K562 (cell line): ENCODE measurements around the gene CERS6. TPM values are rescaled to one million over a fixed set of nuclear protein-coding genes. Genes with fewer than 3 reads are reported as not detected.

ENCODE experiments used
- ATAC-seq: fragments of 200-7000 bp; cut with Tn5 transposase; 3 replicates; pipeline ENCODE4 v1.9.1; 2020; ENCODE audit warnings: moderate library complexity
- BruUV-seq: library from RNA; stranded (reverse); fragments of 400-500 nt; replicated peaks from 2 replicates; lab custom pipeline; 2021; lab: Mats Ljungman, UMichigan
- CTCF ChIA-PET: fragments of 300-600 bp; formaldehyde crosslinking; extraction: SDS; loops from one replicate; lab custom pipeline; 2021; ENCODE audit warnings: low intra/inter-chr PET ratio; lab: Yijun Ruan, JAX
- POLR2A ChIA-PET: fragments of 300-600, 350-650 bp; sonication (Branson Sonifier 250); formaldehyde crosslinking; extraction: SDS; loops from one replicate; lab custom pipeline; 2021; ENCODE audit warnings: antibody characterized with exemption, inconsistent platforms; lab: Yijun Ruan, JAX
- DNase-seq, 4 experiments: peaks; one replicate each; pipeline versions ENCODE4 v3.0.0 to v3.0.0-alpha.2; 2011 to 2018; ENCODE audit warnings: low spot score in 3 of 4, mixed read lengths in 3 of 4; ENCODE audit errors: extremely low read depth in 1 of 4
- FAIRE-seq: peaks from 2 replicates; lab custom pipeline; 2011; peaks lifted over from hg19 to GRCh38; lab: Jason Lieb, UNC
- H2AFZ ChIP-seq: 2 replicates; pipeline ENCODE4 v1.6.0; 2011; ENCODE audit warnings: low read depth, low read length, control low read depth, inconsistent platforms
- H3K27ac ChIP-seq: fragments of 200-600 bp; 3 replicates; pipeline ENCODE4 v1.8.0; 2011; ENCODE audit warnings: low read depth, mild to moderate bottlenecking, control low read depth, inconsistent platforms, low read length, moderate library complexity, mixed read lengths; ENCODE audit errors: extremely low read depth
- H3K27me3 ChIP-seq, 2 experiments: fragments of 300-600 bp in 1 of 2; 2 replicates in 1 of 2; 3 replicates in 1 of 2; pipeline versions ENCODE4 v1.6.0 to v1.8.0; 2011; ENCODE audit warnings: inconsistent platforms in 2 of 2, low read length in 2 of 2, mild to moderate bottlenecking in 1 of 2, mixed read lengths in 1 of 2, moderate library complexity in 1 of 2; ENCODE audit not compliant: control insufficient read depth in 2 of 2, insufficient read depth in 2 of 2
- H3K36me3 ChIP-seq: fragments of 300-600 bp; 3 replicates; pipeline ENCODE4 v1.8.0; 2011; ENCODE audit warnings: mild to moderate bottlenecking, low read length, inconsistent platforms; ENCODE audit not compliant: control insufficient read depth, insufficient read depth
- H3K4me1 ChIP-seq, 2 experiments: fragments of 200-600 bp in 1 of 2; replicated peaks in 1 of 2; 2 replicates in 1 of 2; 3 replicates in 1 of 2; pipeline versions ENCODE4 v1.5.1 to v1.8.0; 2011; ENCODE audit warnings: inconsistent platforms in 2 of 2, low read length in 2 of 2, mild to moderate bottlenecking in 1 of 2, mixed read lengths in 1 of 2, moderate library complexity in 1 of 2; ENCODE audit not compliant: control insufficient read depth in 2 of 2, insufficient read depth in 2 of 2
- H3K4me2 ChIP-seq: 2 replicates; pipeline ENCODE4 v1.6.1; 2011; ENCODE audit warnings: low read length, control low read depth, inconsistent platforms, mixed read lengths; ENCODE audit not compliant: insufficient read depth
- H3K4me3 ChIP-seq: fragments of 200-600 bp; sonication (generic), shearing (Covaris generic); 2 replicates; pipeline ENCODE4 v1.5.1; 2016; ENCODE audit warnings: control low read depth, inconsistent platforms
- H3K79me2 ChIP-seq: fragments of 200-600 bp; 3 replicates; pipeline ENCODE4 v1.8.0; 2011; ENCODE audit warnings: low read length, inconsistent platforms; ENCODE audit not compliant: control insufficient read depth, insufficient read depth
- H3K9ac ChIP-seq, 2 experiments: 2 replicates each; pipeline versions ENCODE4 v1.6.0 to v1.6.1; 2011; ENCODE audit warnings: low read depth in 2 of 2, low read length in 2 of 2, control low read depth in 1 of 2, inconsistent platforms in 1 of 2, mild to moderate bottlenecking in 1 of 2, mixed read lengths in 1 of 2; ENCODE audit not compliant: insufficient read depth in 1 of 2
- H3K9me1 ChIP-seq: one replicate; pipeline ENCODE4 v1.6.0; 2011; ENCODE audit warnings: inconsistent platforms, mild to moderate bottlenecking, low read length, moderate library complexity; ENCODE audit not compliant: control insufficient read depth, insufficient read depth
- H3K9me3 ChIP-seq: replicated peaks from 2 replicates; pipeline ENCODE4 v1.5.1; 2011; ENCODE audit warnings: low read depth, low read length, inconsistent platforms; ENCODE audit not compliant: control insufficient read depth, insufficient read depth
- H4K20me1 ChIP-seq: replicated peaks from 2 replicates; pipeline ENCODE4 v1.6.1; 2011; ENCODE audit warnings: low read length, inconsistent platforms, mixed read lengths; ENCODE audit not compliant: control insufficient read depth, insufficient read depth
- BHLHE40 ChIP-seq: IDR thresholded peaks from 2 replicates; pipeline ENCODE4 v1.6.1; 2011; ENCODE audit warnings: low read length, improper control_type of control experiment
- ETV1 ChIP-seq: fragments of 450-650 bp; conservative IDR thresholded peaks from 2 replicates; pipeline ENCODE4 v1.6.1; 2016; ENCODE audit warnings: missing genetic modification characterization, control low read depth, low read depth, missing compliant biosample characterization
- ZNF408 ChIP-seq: fragments of 250-450 bp; sonication (Bioruptor Pico); IDR thresholded peaks from 2 replicates; pipeline ENCODE4 v1.4.0; 2020; ENCODE audit warnings: low read depth, mild to moderate bottlenecking, moderate library complexity
- WGBS: fragments of 100-300 bp; shearing (Covaris generic); methylation state at CpG from one replicate; pipeline ENCODE4 v1.1.6; 2016; ENCODE audit warnings: low coverage, mixed read lengths; ENCODE audit not compliant: insufficient coverage; ENCODE audit errors: missing lambda C conversion rate; 5-methylcytosine and 5-hydroxymethylcytosine counted together
- in situ Hi-C: fragments of 300-500 bp; cut with MboI; formaldehyde crosslinking; loops from 4 replicates; pipeline ENCODE4 v1.15.0; 2018; ENCODE audit warnings: inconsistent platforms, mixed read lengths
- intact Hi-C: fragments of 100-400 bp; cut with micrococcal nuclease; formaldehyde crosslinking; loops from 2 replicates; pipeline ENCODE4 v1.14.2; 2022
- polyA plus RNA-seq, 8 experiments: library from polyadenylated mRNA; depleted of rRNA in 4 of 8; stranded (reverse) in 5 of 8; unstranded in 3 of 8; fragments of >200 nt; fragmentation: Nextera tagmentation in 2 of 8; fragmentation: Illumina TruSeq in 1 of 8; extraction: Ambion mirVana in 2 of 8; extraction: Trizol in 1 of 8; gene quantifications; 2 replicates each; pipeline versions ENCODE4 v1.2.1 to v1.2.3, GENCODE V29; 2011 to 2014; ENCODE audit warnings: inconsistent platforms in 1 of 8, missing spikeins in 1 of 8
- total RNA-seq, 7 experiments: library from RNA; depleted of rRNA in 6 of 7; stranded (reverse); fragments of >200 nt in 6 of 7; fragmentation: Illumina TruSeq in 2 of 7; extraction: Trizol in 2 of 7; gene quantifications; 2 replicates each; pipeline versions ENCODE4 v1.2.1 to v1.2.3, GENCODE V29; 2011 to 2021; ENCODE audit warnings: low replicate concordance in 1 of 7
- TF ChIP-seq, protein P1 (sequence below), 2 experiments: fragments of 450-650 bp in 1 of 2; sonication (generic) in 1 of 2; formaldehyde crosslinking in 1 of 2; IDR thresholded peaks in 1 of 2; conservative IDR thresholded peaks in 1 of 2; 2 replicates each; pipeline versions ENCODE4 v1.6.1 to v1.8.1; 2016 to 2023; ENCODE audit warnings: mild to moderate bottlenecking in 2 of 2, moderate library complexity in 2 of 2, inconsistent platforms in 1 of 2, missing genetic modification reagents in 1 of 2

The CERS6 gene
- total and polyA plus RNA-seq, 9 of the 15 experiments (the other 6 are each of a cell fraction or from before 2014, with no cell fraction given), result 1.6 to 13.6 (median 11.4) TPM

DNA sequence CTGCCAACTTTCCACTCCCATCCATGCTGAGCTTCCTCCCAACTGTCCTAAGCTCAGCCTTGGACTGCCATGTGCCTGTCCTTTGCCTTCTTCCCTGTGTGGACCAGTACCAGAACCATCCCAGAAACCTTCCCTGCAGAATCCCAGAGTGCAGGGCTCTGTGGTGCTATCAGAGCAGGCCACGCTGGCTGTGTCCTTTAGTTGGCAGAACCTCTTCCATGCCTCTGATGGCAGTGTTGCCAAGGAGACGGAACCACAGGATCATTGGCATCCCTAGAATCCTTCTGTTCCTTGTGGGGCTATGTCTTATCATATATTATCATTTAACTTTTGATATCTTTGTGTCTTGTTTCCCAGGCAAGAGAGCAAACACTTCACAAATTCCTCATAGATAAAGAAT is 273.4 kb downstream of the CERS6 start:
- Histone ChIP-seq H3K27me3 (no peaks in the 10 kb centered on the region), H4K20me1 (no peaks in the 10 kb centered on the region), H2AFZ (no peak overlapping the region), H3K4me2 (no peak overlapping the region), H3K36me3 (no peaks in the 10 kb centered on the region; the same call in 2 of the 3 replicates), H3K4me3 (no peak overlapping the region), H3K9ac (no peak overlapping the region), H3K9me1 (no peaks in the 10 kb centered on the region), H3K79me2 (no peaks in the 10 kb centered on the region), H3K27ac (no peak overlapping the region), H3K4me1 (peaks cover 0 to 5% of the 10 kb centered on the region in 2 experiments; a peak in 2 of 5 replicates)
- DNase-seq, result no peak
- ATAC-seq, result peak; percentile 20; the same call in 1 of the 3 replicates
- intact Hi-C loops, result no loop called here
- BruUV-seq, result no TSS peak
- FAIRE-seq, result no peak
- CTCF ChIA-PET, result no interaction called here
- in situ Hi-C loops, result no loop called here
- whole genome bisulfite sequencing, result 59% methylated on average over 2 of the region's 2 CpGs
- no peak for TF ChIP-seq BHLHE40
- TF ChIP-seq, all 486 proteins: peak for 0
- POLR2A ChIA-PET, result interaction anchor here (1.0 to 2.1 kb wide), 2 partner anchors 9 to 13 kb away, joined by 4 to 6 read pairs; no protein-coding TSS in a partner anchor
- no peaks in the 10 kb centered on the region for H3K9me3 ChIP-seq

DNA sequence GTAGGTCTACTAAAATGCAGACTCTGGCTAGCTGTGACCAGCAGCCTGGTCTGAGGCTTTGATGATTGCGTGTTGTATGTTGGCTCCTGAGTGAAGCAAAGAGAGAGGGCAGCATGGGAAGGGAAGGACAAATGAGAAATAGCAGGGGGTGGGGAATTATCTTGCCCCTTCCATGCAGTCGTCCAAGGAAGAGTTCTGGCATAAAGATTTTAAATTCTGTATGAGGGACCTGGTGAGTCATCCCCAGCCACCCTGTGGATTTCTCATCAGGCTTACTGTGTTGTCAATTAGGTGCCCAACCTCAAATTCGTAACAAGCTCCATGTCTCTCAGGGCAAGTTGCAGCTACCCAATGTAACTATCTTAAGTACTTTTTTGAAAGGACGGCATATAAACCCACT is 274.3 kb downstream of the CERS6 start:
- no peaks in the 10 kb centered on the region; the same call in 2 of the 3 replicates for H3K36me3 ChIP-seq
- TF ChIP-seq ZNF408, result no peak
- TF ChIP-seq, protein P1, sequence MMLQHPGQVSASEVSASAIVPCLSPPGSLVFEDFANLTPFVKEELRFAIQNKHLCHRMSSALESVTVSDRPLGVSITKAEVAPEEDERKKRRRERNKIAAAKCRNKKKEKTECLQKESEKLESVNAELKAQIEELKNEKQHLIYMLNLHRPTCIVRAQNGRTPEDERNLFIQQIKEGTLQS (IDR thresholded peaks at IDR 0.05), result peak; percentile 55
- TF ChIP-seq, protein P1 (CRISPR knock-in tag; conservative IDR thresholded peaks at IDR 0.05), result no peak
- no peak for TF ChIP-seq ETV1
- TF ChIP-seq, all 486 proteins: peak for 1
- 48% methylated on average over 4 of the region's 4 CpGs for WGBS
- no TSS peak for BruUV-seq
- in situ Hi-C loops, result no loop called here
- H3K4me3 ChIP-seq, result no peak overlapping the region
- H3K27ac ChIP-seq, result no peak overlapping the region
- H3K9ac ChIP-seq, result no peak overlapping the region
- peak in 1 of 4 experiments; percentile 25 for DNase-seq
- no peaks in the 10 kb centered on the region for H3K9me1 ChIP-seq
- no peak for FAIRE-seq
- H3K79me2 ChIP-seq, result no peaks in the 10 kb centered on the region
- ATAC-seq, result no peak; the same call in 1 of the 3 replicates
- no peaks in the 10 kb centered on the region for H3K9me3 ChIP-seq
- H3K27me3 ChIP-seq, result no peaks in the 10 kb centered on the region
- intact Hi-C loops, result no loop called here
- POLR2A ChIA-PET, result interaction anchor here (0.7 to 2.1 kb wide), 5 partner anchors 8 to 328 kb away, joined by 3 to 6 read pairs (median 4); no protein-coding TSS in a partner anchor
- CTCF ChIA-PET, result interaction anchor here (0.6 kb wide), 1 partner anchor 210 kb away, joined by 3 read pairs; no protein-coding TSS in a partner anchor
- no peaks in the 10 kb centered on the region for H4K20me1 ChIP-seq
- H2AFZ ChIP-seq, result no peak overlapping the region
- H3K4me2 ChIP-seq, result no peak overlapping the region
- peaks cover 0 to 5% of the 10 kb centered on the region in 2 experiments; a peak in 2 of 5 replicates for H3K4me1 ChIP-seq
